ENCODE measurements around the gene WDFY4.

DNA sequence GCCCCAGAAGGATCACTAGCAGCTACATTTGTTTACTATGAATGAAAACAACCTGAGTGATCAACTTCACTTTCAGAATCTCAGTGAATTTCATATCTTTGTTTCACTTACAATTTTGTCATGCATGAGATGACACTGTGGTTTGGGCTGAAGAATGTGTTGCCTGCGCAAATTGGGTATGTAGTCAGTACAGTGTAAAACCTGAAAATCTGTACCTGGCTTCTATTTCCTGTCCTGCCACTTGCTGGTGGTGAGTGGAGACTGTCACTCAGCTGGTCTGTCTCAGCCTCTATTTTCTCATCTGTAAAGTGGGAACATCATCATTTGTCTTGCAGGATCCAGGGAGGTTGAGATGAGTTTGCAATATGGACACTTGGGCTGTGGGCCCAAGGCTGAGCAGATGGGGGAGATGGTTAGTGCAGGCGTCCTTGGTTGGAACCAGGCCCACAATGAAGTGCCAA lies 118.0 kb downstream of the WDFY4 start:
- TF ChIP-seq, protein P1, sequence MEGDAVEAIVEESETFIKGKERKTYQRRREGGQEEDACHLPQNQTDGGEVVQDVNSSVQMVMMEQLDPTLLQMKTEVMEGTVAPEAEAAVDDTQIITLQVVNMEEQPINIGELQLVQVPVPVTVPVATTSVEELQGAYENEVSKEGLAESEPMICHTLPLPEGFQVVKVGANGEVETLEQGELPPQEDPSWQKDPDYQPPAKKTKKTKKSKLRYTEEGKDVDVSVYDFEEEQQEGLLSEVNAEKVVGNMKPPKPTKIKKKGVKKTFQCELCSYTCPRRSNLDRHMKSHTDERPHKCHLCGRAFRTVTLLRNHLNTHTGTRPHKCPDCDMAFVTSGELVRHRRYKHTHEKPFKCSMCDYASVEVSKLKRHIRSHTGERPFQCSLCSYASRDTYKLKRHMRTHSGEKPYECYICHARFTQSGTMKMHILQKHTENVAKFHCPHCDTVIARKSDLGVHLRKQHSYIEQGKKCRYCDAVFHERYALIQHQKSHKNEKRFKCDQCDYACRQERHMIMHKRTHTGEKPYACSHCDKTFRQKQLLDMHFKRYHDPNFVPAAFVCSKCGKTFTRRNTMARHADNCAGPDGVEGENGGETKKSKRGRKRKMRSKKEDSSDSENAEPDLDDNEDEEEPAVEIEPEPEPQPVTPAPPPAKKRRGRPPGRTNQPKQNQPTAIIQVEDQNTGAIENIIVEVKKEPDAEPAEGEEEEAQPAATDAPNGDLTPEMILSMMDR (IDR thresholded peaks at IDR 0.05), result no peak
- TF ChIP-seq POLR2A (IDR thresholded peaks at IDR 0.05), result no peak
- TF ChIP-seq EP300 (IDR thresholded peaks at IDR 0.05), result no peak
